ENCODE measurements around the gene ATG16L2.
"Not testable (repeated sequence)": the region's sequence is repeated elsewhere in the genome, so short reads cannot be mapped to it uniquely, and the experiment has no call there.

ATG16L2 gene

GRCh38 chr11:72850832-72851231 is 36.6 kb downstream of the ATG16L2 start:
- DNase-seq, result no peak

GRCh38 chr11:72851726-72852125 is 37.5 kb downstream of the ATG16L2 start:
- no peak for DNase-seq

GRCh38 chr11:72856065-72856464 is 41.9 kb downstream of the ATG16L2 start:
- no peak for DNase-seq

GRCh38 chr11:72856551-72857345 is 42.5 kb downstream of the ATG16L2 start:
- no peak for DNase-seq

- DNase-seq, result not testable (repeated sequence)
Measured at GRCh38 chr11:72858267-72858666, 44.1 kb downstream of the ATG16L2 start.

- DNase-seq, result no peak
Measured at GRCh38 chr11:72859126-72859525, 44.9 kb downstream of the ATG16L2 start.

- no peak for DNase-seq
Measured at GRCh38 chr11:72860010-72860409, 45.8 kb downstream of the ATG16L2 start.

- no peak for DNase-seq
Measured at GRCh38 chr11:72860592-72860991, 46.4 kb downstream of the ATG16L2 start.

- no peak for DNase-seq
Measured at GRCh38 chr11:72863091-72863490, 48.9 kb downstream of the ATG16L2 start.

GRCh38 chr11:72863916-72864315 is 49.7 kb downstream of the ATG16L2 start:
- DNase-seq, result no peak

GRCh38 chr11:72864702-72865655 is 50.8 kb downstream of the ATG16L2 start:
- no peak for DNase-seq

GRCh38 chr11:72867970-72868369 is 53.8 kb downstream of the ATG16L2 start:
- no peak for DNase-seq

GRCh38 chr11:72869831-72870230 is 55.6 kb downstream of the ATG16L2 start:
- no peak for DNase-seq

- no peak for DNase-seq
Measured at GRCh38 chr11:72871119-72871518, 56.9 kb downstream of the ATG16L2 start.

- DNase-seq, result no peak
Measured at GRCh38 chr11:72872012-72872411, 57.8 kb downstream of the ATG16L2 start.

GRCh38 chr11:72875736-72876135 is 61.5 kb downstream of the ATG16L2 start:
- no peak for DNase-seq

GRCh38 chr11:72876147-72876546 is 61.9 kb downstream of the ATG16L2 start:
- no peak for DNase-seq
